AG09309 (cell line): ENCODE measurements around the gene ATF7IP2.

Experiments
- DNase-seq: peaks from one replicate; pipeline ENCODE4 v3.0.0-alpha.2; 2010; ENCODE audit warnings: low read depth
- H3K4me3 ChIP-seq: 2 replicates; pipeline ENCODE4 v1.5.1; 2011; ENCODE audit warnings: mild to moderate bottlenecking, low read depth, low read length, moderate library complexity; ENCODE audit not compliant: control insufficient read depth
- TF ChIP-seq, protein P1 (sequence below): IDR thresholded peaks from 2 replicates; pipeline ENCODE4 v1.5.1; 2011; ENCODE audit warnings: mild to moderate bottlenecking, low read depth, low read length, inconsistent platforms; ENCODE audit not compliant: insufficient read depth, control insufficient read depth; ENCODE audit errors: missing control alignments

The ATF7IP2 gene

DNA sequence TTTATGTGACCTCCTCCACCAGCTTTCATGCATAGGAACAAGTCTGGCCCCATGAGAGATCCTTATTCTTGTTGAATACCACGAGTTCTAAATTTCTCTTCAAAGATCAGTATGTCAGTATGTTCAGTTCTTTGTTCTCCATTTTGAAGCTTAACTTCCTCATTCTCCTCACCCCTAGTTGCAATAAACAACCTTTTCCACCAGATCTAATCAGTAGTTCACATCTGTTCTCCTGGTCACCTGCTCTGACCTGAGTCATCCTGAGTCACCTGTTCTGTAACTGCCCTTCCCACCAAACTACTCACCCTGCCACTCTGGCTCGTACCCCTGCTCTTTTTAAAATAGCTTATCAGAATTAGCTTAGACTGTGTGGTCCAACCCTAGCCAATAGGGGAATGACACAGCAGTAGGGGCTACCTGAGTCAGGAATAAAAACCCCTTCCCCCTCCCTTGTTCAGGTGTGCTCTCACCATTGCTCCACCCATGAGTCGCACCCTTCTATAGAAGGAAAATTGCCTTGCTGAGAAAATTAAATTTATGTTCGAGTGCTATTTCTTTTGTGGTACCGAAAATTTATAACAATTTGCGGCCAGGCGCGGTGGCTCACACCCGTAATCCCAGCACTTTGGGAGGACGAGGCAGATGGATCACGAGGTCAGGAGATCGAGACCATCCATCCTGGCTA, 100.0 kb downstream of the ATF7IP2 start:
- DNase-seq = no peak
- TF ChIP-seq, protein P1, sequence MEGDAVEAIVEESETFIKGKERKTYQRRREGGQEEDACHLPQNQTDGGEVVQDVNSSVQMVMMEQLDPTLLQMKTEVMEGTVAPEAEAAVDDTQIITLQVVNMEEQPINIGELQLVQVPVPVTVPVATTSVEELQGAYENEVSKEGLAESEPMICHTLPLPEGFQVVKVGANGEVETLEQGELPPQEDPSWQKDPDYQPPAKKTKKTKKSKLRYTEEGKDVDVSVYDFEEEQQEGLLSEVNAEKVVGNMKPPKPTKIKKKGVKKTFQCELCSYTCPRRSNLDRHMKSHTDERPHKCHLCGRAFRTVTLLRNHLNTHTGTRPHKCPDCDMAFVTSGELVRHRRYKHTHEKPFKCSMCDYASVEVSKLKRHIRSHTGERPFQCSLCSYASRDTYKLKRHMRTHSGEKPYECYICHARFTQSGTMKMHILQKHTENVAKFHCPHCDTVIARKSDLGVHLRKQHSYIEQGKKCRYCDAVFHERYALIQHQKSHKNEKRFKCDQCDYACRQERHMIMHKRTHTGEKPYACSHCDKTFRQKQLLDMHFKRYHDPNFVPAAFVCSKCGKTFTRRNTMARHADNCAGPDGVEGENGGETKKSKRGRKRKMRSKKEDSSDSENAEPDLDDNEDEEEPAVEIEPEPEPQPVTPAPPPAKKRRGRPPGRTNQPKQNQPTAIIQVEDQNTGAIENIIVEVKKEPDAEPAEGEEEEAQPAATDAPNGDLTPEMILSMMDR = no peak
- H3K4me3 ChIP-seq = no peak overlapping the region

DNA sequence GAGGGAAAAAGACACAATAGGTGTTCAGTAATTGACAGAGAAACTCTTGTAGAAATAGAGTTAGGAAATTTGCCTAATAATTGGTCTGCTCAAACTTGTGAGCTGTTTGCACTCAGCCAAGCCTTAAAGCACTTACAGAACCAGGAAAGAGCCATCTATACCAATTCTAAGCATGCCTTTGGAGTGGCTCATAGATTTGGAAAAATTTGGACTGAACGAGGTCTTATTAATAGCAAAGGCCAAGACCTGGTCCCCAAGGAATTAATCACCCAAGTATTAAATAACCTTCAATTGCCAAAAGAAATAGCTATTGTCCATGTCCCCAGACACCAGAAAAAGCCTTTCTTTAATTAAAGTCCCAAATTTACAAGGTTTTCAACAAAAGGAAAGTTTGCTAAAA, 104.3 kb downstream of the ATF7IP2 start:
- no peak overlapping the region for H3K4me3 ChIP-seq
- no peak for DNase-seq
- TF ChIP-seq, protein P1 = no peak

DNA sequence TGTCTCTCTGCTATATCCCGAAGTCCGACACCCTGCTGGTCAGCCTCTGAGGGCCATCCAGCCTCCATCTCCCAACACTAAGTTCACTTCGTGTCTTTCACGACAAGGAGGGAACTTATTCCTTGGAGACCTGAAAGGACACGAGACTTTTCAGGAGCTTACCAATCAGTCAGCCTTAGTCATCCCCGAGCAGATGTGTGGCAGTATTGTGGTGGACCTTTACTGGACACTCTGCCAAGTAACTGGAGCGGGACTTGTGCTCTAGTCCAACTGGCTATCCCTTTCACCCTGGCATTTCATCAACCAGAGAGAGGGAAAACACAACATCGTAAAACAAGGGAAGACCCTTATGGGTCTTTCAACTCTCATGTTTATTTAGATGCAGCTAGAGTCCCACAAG, 107.4 kb downstream of the ATF7IP2 start:
- no peak overlapping the region for H3K4me3 ChIP-seq
- TF ChIP-seq, protein P1 = no peak
- DNase-seq = no peak

DNA sequence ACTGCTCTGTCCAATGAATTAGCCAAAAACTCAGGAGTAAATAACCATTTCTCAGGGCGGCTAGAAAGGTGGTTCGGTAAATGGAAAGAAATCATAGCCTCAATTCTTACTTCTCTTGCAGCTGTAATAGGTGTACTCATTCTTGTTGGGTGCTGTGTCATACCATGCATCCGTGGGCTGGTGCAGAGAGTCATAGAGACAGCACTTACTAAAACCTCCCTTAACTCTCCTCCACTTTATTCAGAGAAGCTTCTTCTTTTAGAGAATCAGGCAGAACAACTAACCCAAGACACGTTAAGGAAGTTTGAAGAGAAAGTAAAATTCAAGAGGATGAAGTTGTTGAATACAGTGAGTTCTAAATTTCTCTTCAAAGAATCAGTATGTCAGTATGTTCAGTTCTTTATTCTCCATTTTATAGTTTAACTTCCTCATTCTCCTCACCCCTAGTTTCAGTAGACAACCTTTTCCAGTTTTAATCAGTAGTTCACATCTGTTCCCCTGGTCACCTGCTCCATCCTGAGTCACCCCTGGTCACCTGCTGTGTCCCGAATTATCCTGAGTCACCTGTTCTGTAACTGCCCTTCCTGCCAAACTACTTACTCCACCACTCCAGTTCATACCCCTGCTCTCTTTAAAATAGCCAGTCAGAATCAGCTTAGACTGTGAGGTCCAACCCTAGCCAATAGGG, 108.6 kb downstream of the ATF7IP2 start:
- H3K4me3 ChIP-seq = no peak overlapping the region
- TF ChIP-seq, protein P1 = no peak
- no peak for DNase-seq

DNA sequence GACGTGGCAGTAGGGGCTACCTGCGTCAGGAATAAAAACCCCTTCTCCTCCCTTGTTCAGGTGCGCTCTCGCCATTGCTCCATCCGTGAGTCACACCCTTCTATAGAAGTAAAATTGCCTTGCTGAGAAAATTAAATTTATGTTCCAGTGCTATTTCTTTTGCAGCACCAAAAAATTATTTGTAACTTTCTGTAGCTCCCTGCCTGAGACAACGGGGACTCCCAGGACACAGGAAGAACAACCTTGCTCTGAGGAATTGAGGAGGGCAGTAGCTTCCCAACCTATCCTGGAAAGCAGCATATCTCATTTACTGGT, 109.1 kb downstream of the ATF7IP2 start:
- DNase-seq = no peak
- H3K4me3 ChIP-seq = no peak overlapping the region
- TF ChIP-seq, protein P1 = no peak

DNA sequence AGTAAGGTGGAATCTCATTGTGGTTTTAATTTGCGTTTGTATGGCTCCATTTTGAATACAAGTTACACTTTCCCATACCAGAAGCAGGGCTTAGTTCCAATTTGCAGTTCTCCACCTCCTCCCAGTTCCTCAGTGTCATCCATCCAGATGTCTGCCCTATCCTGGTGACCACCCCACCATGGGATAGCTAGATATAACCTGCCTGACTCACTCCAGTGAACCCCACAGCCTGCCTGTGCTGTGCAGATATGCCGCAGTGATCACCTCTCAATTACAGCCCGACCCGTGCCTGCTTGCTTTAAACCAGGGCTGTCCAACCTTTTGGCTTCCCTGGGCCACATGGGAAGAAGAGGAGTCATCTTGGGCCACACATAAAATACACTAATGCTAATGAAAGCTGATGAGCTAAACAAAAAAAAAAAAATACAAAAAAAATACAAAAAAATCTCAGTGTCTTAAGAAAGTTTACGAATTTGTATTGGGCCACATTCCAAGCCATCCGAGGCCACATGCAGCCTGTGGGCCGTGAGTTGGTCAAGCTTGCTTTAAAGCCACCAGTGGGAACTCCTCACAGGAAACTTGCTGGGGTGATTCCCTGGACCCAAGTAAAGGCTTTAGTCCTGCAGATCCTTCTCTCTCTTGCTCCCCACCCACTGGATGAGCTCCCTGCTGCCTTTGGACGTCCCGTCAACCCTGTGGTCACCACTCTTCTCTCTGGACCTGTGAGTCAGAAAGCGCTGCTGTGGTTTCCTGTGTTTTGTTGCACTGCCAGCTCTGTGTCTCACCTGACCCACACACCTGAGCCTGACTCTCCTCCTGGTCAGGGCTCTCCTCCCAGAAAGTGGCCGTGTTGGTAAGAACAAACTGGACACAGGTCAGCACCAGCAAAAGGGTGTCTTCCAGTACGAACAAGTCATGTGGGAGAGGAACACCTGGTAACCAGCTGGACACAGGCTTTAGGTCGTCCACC, 111.6 kb downstream of the ATF7IP2 start:
- H3K4me3 ChIP-seq = no peak overlapping the region
- DNase-seq = no peak
- TF ChIP-seq, protein P1 = no peak
